HG02840 (cell line): ENCODE measurements around the gene RHBG.
"Not testable (repeated sequence)": the region's sequence is repeated elsewhere in the genome, so short reads cannot be mapped to it uniquely, and the experiment has no call there.

Source experiments
- ATAC-seq: cut with Tn5 transposase; IDR thresholded peaks from one replicate; pipeline ENCODE4 v1.9.1; 2021; ENCODE audit warnings: mild to moderate bottlenecking, moderate library complexity, moderate number of reproducible peaks; ENCODE audit not compliant: unreplicated experiment, low FRiP score

Gene RHBG

GRCh38 chr1:156359249-156359648 lies 9.8 kb upstream of the RHBG start:
- ATAC-seq, result no peak

GRCh38 chr1:156359973-156360372 lies 9.0 kb upstream of the RHBG start:
- ATAC-seq, result no peak

GRCh38 chr1:156360534-156360933 lies 8.5 kb upstream of the RHBG start:
- ATAC-seq, result no peak

- ATAC-seq, result no peak
Measured at GRCh38 chr1:156365754-156366153, 3.3 kb upstream of the RHBG start.

GRCh38 chr1:156366378-156367166 lies 2.4 kb upstream of the RHBG start:
- ATAC-seq, result no peak

GRCh38 chr1:156367383-156368156 lies 1.4 kb upstream of the RHBG start:
- no peak for ATAC-seq

DNA sequence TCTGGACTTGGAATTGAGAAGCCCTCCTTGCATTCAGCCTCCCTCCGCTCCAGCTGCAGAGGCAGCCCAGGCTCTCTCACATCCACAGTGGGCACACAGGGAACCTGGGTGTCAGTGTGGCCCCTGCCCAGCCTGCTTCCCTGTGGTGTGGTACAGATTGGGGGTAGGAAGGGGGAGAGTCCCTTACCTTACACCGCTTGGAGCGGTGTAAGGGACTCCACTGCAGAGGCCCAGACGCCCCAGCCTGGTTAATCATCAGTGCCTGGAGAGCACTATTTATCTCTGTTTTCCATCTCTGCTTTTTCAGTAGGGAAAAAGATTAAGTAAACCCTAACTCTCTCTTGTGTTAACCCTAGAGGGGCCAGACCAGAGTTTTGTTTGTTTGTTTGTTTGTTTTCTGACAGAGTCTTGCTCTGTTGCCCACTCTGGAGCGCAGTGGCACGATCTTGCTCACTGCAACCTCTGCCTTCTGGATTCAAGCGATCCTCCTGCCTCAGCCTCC lies 803 bp upstream of the RHBG start:
- no peak for ATAC-seq

DNA sequence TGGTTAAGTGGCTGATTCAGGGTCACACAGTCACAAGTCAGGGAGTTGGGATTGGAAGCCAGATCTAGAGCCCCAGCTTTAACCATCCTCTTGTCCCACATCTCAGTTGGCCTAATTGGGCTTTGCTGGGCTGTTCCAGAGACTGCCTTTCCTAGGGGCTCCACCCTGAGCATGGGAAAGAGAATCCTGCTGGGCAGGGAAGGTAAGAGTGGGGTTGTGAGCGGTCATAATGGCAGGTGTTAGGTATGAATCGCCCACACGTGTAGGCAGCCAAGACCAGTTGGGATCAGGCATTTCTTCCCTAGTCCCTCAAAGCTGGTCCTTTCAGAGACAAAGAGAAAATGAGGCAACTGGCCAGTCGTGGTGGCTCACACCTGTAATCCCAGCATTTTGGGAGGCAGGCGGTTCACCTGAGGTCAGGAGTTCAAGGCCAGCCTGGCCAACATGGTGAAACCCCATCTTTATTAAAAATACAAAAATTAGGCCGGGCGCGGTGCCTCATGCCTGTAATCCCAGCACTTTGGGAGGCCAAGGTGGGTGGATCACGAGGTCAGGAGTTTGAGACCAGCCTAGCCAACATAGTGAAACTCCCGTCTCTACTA lies 775 bp downstream of the RHBG start:
- not testable (repeated sequence) for ATAC-seq

- ATAC-seq, result no peak
Measured at GRCh38 chr1:156371553-156372264, 2.7 kb downstream of the RHBG start.

GRCh38 chr1:156372265-156372586 lies 3.2 kb downstream of the RHBG start:
- no peak for ATAC-seq

GRCh38 chr1:156372876-156373275 lies 3.9 kb downstream of the RHBG start:
- no peak for ATAC-seq

DNA sequence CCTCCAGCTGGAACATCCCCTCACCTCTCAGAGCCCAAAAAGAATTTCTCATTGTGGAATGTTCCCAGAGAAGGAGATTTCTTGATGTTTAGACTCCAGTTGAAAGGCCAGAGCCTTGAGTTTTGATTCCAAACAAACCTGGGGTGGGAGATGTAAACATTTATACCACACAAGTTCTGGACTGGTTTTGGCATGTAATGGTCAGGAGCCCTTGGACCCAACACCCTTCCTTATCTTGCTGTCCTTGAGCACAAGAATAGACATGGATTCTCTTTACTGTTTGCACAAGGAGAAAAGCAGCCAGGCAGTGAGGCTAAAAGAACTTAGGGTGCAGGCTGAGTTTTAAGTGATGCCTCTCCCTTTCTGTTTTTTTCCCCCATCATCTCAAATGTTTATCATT lies 4.5 kb downstream of the RHBG start:
- ATAC-seq, result no peak

GRCh38 chr1:156376146-156376545 lies 7.1 kb downstream of the RHBG start:
- no peak for ATAC-seq

GRCh38 chr1:156376958-156377919 lies 8.2 kb downstream of the RHBG start:
- no peak for ATAC-seq

GRCh38 chr1:156378557-156378956 lies 9.5 kb downstream of the RHBG start:
- no peak for ATAC-seq

- ATAC-seq, result no peak
Measured at GRCh38 chr1:156379420-156380165, 10.6 kb downstream of the RHBG start.

DNA sequence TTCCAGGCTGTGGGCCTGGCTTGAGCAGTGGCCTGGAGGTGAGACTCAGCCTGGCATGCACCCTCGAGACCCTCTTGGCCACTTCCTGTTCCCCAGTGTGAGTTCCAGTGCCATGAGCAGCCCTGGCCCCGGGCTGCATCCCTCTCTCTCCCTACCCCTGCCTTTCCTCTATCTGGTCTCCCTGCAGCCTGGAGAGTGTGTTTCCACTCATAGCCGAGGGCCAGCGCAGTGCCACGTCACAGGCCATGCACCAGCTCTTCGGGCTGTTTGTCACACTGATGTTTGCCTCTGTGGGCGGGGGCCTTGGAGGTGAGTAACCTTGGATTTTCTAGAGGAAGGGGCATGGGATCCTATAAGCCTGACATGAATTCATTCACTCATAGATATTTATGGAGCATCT lies 13.6 kb downstream of the RHBG start:
- ATAC-seq, result no peak

DNA sequence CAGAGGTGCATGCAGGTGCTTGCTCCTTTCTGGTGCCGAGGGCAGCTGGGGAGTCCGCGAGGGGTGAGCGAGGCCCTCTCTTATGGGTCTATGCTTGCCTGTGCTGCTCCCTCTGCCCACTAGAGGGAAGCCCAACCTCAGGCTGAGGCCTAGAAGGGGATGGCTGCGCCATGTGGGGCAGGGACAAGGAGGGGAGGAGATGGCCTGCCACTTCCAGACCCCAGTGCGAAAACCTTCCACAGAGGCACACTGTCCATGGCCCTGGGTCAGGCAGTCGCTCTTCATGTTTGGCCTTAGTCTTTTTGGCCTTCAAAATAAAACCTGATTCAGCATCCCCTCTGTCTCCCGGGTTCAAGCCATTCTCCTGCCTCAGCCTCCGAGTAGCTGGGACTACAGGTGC lies 14.0 kb downstream of the RHBG start:
- ATAC-seq, result no peak

GRCh38 chr1:156384007-156384406 lies 15.0 kb downstream of the RHBG start:
- no peak for ATAC-seq
